Stomach (tissue), 9 donors: Measurements from ENCODE around the gene ABAT. TPM values are rescaled to one million over a fixed set of nuclear protein-coding genes. Genes with fewer than 3 reads are reported as not detected.

Source experiments
- DNase-seq, 2 donors: peaks; one replicate each; pipeline versions ENCODE4 v3.0.0 to v3.0.0-alpha.2; 2013 to 2019
- H3K27ac ChIP-seq, 5 donors: fragments of 200-600 bp in 4 of 5; sonication (generic) in 4 of 5; one replicate each; pipeline ENCODE4 v1.5.1; 2013 to 2019; ENCODE audit warnings: mild to moderate bottlenecking in 1 of 5, moderate library complexity in 1 of 5
- H3K27me3 ChIP-seq, 3 donors: fragments of 200-600 bp; sonication (generic); one replicate each; pipeline ENCODE4 v1.5.1; 2017 to 2019; ENCODE audit warnings: mixed run types in 1 of 3
- H3K36me3 ChIP-seq, 4 donors: fragments of 200-600 bp; sonication (generic); 1 replicate in 3 of 4; 2 replicates in 1 of 4; pipeline ENCODE4 v1.5.1; 2016 to 2019
- H3K4me1 ChIP-seq, 4 donors: fragments of 200-600 bp; sonication (generic); one replicate each; pipeline ENCODE4 v1.5.1; 2016 to 2019
- H3K4me3 ChIP-seq, 4 donors: fragments of 200-600 bp; sonication (generic) in 3 of 4; one replicate each; pipeline ENCODE4 v1.5.1; 2016 to 2019; ENCODE audit warnings: mild to moderate bottlenecking in 1 of 4
- H3K9me3 ChIP-seq, 4 donors: fragments of 200-600 bp; sonication (generic); one replicate each; pipeline ENCODE4 v1.5.1; 2016 to 2019
- EP300 ChIP-seq: sonication (generic); formaldehyde crosslinking; IDR thresholded peaks from one replicate; pipeline ENCODE4 v1.6.1; 2017; ENCODE audit warnings: antibody characterized with exemption
- POLR2A ChIP-seq, 4 donors: fragments of 450-650 bp; IDR thresholded peaks; one replicate each; pipeline ENCODE4 v1.6.1; 2016; ENCODE audit warnings: antibody characterized with exemption in 4 of 4, control low read depth in 2 of 4, mild to moderate bottlenecking in 1 of 4, moderate library complexity in 1 of 4
- POLR2AphosphoS5 ChIP-seq, 3 donors: sonication (generic); formaldehyde crosslinking; IDR thresholded peaks; one replicate each; pipeline ENCODE4 v1.6.1; 2016; ENCODE audit warnings: antibody characterized with exemption in 3 of 3
- WGBS, 5 donors: extraction: QIAGEN DNeasy Blood & Tissue Kit in 3 of 5; methylation state at CpG; one replicate each; pipeline versions ENCODE4 v1.1.5 to v1.1.7; 2013 to 2018; 5-methylcytosine and 5-hydroxymethylcytosine counted together
- intact Hi-C: fragments of 100-400 bp; cut with DNase I; formaldehyde crosslinking; loops from one replicate; pipeline ENCODE4 v1.15.1; 2023; ENCODE audit warnings: low total_unique reads
- polyA plus RNA-seq, 3 donors: library from polyadenylated mRNA; stranded (reverse); fragments of 200-250 nt; gene quantifications; one replicate each; pipeline ENCODE4 v1.2.3, GENCODE V29; 2013
- total RNA-seq, 5 donors: library from RNA; depleted of rRNA; stranded (reverse); fragments of >200 nt; gene quantifications; one replicate each; pipeline versions ENCODE4 v1.1.0 to v1.2.3, GENCODE V29; 2014 to 2016
- TF ChIP-seq, protein P1 (sequence below), 7 experiments: fragments of 450-650 bp in 4 of 7; fragments of 200-600 bp in 3 of 7; sonication (generic) in 3 of 7; IDR thresholded peaks; one replicate each; pipeline ENCODE4 v1.5.1; 2016 to 2019; ENCODE audit warnings: antibody characterized with exemption in 7 of 7, control low read depth in 2 of 7, mild to moderate bottlenecking in 1 of 7
- donor health status: healthy with polysubstance abuse.
- donor health status: Bipolar disorder and iron deficiency.
- donor health status: healthy.

ABAT gene
- total and polyA plus RNA-seq, 8 donors = 2.9 to 10.3 (median 5.3) TPM

DNA sequence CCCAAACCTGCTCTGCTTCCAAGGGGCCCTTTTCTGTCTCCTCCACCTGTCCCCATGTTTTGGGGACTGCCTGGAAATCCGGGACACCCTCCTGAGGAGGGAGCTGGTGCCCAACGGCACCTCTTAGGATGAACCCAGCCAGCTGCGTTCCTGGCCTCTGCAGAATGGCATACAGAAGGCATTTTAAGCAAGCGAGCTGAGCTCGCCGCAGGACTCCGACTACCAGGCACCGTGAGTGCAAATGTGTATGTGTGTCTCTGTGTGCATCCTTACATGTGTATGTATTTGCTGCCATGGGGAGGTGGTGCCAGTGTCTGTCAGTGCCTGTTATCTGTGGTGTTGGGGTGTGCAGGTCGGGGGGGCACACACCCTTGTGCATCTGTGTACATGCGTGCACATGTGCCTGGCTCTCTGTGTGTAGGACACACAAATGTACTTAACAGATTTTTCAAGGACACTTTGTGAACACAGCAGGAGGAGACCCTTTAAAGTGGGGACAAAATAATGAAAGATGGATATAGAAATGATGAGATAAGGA lies 39.3 kb downstream of the ABAT start:
- no peak for TF ChIP-seq POLR2A (IDR thresholded peaks at IDR 0.05)
- TF ChIP-seq EP300 = no peak
- TF ChIP-seq, protein P1, sequence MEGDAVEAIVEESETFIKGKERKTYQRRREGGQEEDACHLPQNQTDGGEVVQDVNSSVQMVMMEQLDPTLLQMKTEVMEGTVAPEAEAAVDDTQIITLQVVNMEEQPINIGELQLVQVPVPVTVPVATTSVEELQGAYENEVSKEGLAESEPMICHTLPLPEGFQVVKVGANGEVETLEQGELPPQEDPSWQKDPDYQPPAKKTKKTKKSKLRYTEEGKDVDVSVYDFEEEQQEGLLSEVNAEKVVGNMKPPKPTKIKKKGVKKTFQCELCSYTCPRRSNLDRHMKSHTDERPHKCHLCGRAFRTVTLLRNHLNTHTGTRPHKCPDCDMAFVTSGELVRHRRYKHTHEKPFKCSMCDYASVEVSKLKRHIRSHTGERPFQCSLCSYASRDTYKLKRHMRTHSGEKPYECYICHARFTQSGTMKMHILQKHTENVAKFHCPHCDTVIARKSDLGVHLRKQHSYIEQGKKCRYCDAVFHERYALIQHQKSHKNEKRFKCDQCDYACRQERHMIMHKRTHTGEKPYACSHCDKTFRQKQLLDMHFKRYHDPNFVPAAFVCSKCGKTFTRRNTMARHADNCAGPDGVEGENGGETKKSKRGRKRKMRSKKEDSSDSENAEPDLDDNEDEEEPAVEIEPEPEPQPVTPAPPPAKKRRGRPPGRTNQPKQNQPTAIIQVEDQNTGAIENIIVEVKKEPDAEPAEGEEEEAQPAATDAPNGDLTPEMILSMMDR (IDR thresholded peaks at IDR 0.05) = no peak
- TF ChIP-seq POLR2AphosphoS5 (IDR thresholded peaks at IDR 0.05) = no peak
- DNase-seq = no peak

DNA sequence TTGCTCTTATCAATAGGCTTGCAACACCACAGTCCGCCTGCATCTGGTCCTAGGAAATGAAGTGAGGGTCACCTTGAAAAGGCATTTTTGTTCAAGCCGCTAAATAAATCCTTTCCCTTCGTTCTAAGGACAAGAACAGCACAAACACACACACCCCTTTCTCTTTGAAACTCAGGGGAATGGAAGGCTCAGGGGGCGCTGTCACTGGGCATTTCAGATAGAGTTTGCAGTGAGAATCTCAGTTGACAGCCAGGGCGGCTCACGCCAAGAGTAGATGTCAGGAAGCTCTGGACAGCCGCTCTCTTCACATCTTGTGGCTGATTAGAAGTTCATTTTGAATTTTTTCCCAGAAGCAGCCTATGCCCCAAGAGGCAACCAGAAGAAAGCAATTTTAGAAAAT lies 39.8 kb downstream of the ABAT start:
- intact Hi-C loops = no loop called here
- WGBS, 5 donors = 78 to 86% (median 84%) methylated on average over 7 of the region's 7 CpGs
- no peaks in the 10 kb centered on the region for H3K27me3 ChIP-seq
- no peak overlapping the region for H3K27ac ChIP-seq
- H3K4me3 ChIP-seq = no peak overlapping the region
- peaks cover 0 to 19% (median 3%) of the 10 kb centered on the region in 4 donors for H3K36me3 ChIP-seq
- H3K4me1 ChIP-seq = no peaks in the 10 kb centered on the region
- TF ChIP-seq, protein P1 (IDR thresholded peaks at IDR 0.05) = no peak
- TF ChIP-seq POLR2A (IDR thresholded peaks at IDR 0.05) = no peak
- peaks cover 0 to 16% (median 3%) of the 10 kb centered on the region in 4 donors for H3K9me3 ChIP-seq
- no peak for DNase-seq

More for the DNA sequence above, 39.3 kb downstream of the ABAT start:
- H3K9me3 ChIP-seq = peaks cover 0 to 16% (median 3%) of the 10 kb centered on the region in 4 donors
- intact Hi-C loops = no loop called here
- H3K4me1 ChIP-seq = no peaks in the 10 kb centered on the region
- peaks cover 0 to 19% (median 3%) of the 10 kb centered on the region in 4 donors for H3K36me3 ChIP-seq
- no peaks in the 10 kb centered on the region for H3K27me3 ChIP-seq
- WGBS, 5 donors = 85 to 92% (median 86%) methylated on average over 8 to 10 of the region's 10 CpGs
- H3K27ac ChIP-seq = no peak overlapping the region
- H3K4me3 ChIP-seq = no peak overlapping the region

DNA sequence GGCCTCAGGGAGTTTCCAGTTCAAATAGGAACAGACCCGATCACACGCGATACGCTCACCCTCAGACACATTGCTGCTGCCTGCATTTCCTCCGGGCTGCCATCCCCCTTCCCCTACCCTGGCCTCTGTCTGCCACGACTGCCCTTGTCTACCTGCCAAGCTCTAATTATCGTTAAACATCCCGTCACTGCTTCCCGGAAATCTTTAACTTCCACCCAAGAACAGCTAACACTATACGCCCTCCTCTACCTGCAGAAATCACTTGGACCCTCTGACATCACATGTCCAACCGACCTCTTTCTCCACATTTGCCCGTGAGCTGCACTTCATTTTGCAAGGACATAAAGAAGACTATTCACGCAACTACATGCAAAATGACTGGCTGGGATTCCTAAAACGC lies 40.4 kb downstream of the ABAT start:
- peaks cover 0 to 19% (median 3%) of the 10 kb centered on the region in 4 donors for H3K36me3 ChIP-seq
- intact Hi-C loops = no loop called here
- peaks cover 0 to 16% (median 3%) of the 10 kb centered on the region in 4 donors for H3K9me3 ChIP-seq
- DNase-seq = no peak
- H3K4me3 ChIP-seq = no peak overlapping the region
- no peaks in the 10 kb centered on the region for H3K27me3 ChIP-seq
- WGBS, 5 donors = 83 to 90% (median 84%) methylated on average over 14 of the region's 14 CpGs
- TF ChIP-seq, protein P1 (IDR thresholded peaks at IDR 0.05) = no peak
- no peak for TF ChIP-seq POLR2AphosphoS5 (IDR thresholded peaks at IDR 0.05)
- TF ChIP-seq EP300 = no peak
- no peak for TF ChIP-seq POLR2A (IDR thresholded peaks at IDR 0.05)
- H3K27ac ChIP-seq = no peak overlapping the region
- no peaks in the 10 kb centered on the region for H3K4me1 ChIP-seq

DNA sequence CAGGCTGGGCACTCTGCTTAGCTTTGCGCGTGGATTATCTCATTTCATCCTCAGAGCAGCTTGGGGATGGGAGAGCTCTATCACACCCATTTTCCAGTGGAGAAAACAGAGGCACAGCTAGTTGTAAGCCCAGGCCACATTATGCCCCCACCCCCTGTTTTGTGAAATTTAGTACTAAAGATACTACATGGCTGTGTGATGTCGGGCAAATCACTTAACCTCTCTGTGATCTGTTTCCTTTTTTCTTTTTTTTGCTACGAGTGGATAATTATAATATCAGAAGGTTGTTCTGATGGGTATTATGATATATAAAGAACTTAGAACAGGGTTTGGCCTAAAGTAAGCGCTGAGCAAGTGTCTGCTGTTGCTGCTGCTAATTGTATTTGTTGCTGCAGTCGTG lies 41.6 kb downstream of the ABAT start:
- Histone ChIP-seq H3K27me3 (no peaks in the 10 kb centered on the region), H3K27ac (no peak overlapping the region), H3K36me3 (peaks cover 0 to 19% (median 3%) of the 10 kb centered on the region in 4 donors), H3K9me3 (peaks cover 0 to 16% (median 3%) of the 10 kb centered on the region in 4 donors), H3K4me3 (no peak overlapping the region), H3K4me1 (no peaks in the 10 kb centered on the region)
- WGBS, 5 donors = 89 to 96% (median 95%) methylated on average over 6 of the region's 6 CpGs
- intact Hi-C loops = no loop called here
- TF ChIP-seq, protein P1 (IDR thresholded peaks at IDR 0.05) = no peak
- TF ChIP-seq EP300 = no peak
- no peak for DNase-seq
